ENCODE results near the gene ERICH2.

- TF ChIP-seq CTCF (IDR thresholded peaks at IDR 0.05; ENCODE audit: low read length) (no peak), EZH2 (optimal IDR thresholded peaks at IDR 0.05; ENCODE audit: low read depth, low read length) (no peak)
Observed at GRCh38 chr2:170831115-170831514, 60.9 kb downstream of the ERICH2 start.
